SW480 (cell line): ENCODE measurements around the gene KCTD6.

Experiments used
- DNase-seq: peaks from one replicate; pipeline ENCODE4 v3.0.0-alpha.2; 2016; ENCODE audit warnings: low spot score

Gene KCTD6

DNA sequence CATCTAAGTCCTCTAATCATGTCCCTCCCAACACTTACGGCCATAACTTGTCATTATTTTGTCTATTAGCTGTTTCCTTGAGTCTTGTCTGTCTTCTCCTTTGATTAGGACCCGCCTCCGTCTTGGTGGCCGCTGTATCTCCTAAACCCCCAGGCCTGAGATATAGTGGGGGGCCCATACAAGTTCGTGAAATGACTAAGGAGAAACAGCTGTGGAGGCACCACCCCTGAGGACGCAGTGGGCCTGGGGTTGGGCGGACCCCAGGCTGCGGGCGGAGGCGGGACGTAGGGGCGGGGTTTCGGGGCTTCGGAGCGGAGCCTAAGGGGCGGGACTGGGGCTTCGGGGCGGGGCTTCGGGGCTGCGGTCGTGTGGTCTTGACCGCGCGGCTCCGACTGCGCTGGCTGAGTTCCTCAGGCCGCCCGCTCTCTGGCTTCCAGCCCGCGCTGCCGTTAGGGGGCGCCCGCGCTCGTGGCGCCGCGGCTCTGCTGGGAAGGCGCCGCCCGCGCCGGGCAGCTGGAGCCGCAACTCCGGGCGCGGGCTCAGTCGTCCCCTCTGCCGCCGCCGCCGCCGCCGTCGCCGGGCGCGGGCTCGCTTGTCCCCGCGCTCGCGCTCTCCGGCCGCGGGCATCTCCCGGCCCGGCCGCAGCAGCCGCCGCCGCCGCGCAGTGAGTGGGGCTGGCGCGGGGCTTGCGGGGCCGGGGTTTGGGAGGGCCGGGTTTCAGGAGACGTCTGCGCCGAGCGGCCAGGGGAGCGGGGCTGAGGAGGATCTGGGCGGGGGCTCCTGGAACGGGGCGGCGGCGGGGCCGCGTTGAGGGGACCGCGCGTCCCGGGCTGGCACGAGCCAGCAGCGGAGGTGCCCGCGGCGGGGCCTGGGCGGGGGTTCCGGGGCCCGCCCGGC is at the start of gene KCTD6:
Gene KCTD6 (plus strand): TSS at position 591 of the 897 bp plus-strand sequence. CDS start 6,660 bp downstream, outside the sequence.
- peak; percentile 84 for DNase-seq

DNA sequence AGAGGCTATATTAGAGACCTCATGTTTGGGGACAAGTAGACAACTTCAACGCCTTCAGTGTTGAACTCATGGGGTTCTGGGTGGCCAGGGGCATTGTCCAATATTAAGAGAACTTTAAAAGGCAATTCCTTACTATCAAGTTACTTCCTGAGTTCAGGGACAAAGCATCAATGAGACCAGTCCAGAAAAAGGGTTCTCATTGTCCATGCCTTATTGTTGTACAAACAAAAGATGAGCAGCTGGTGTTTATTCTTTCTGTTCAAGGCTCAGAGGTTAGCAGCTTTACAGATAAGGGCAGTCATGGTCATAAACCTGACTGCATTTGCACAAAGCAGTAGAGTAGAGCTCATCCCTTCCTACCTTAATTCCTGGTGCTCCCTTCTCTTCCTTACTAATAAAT is 39.7 kb upstream of the KCTD6 start:
- DNase-seq, result no peak

DNA sequence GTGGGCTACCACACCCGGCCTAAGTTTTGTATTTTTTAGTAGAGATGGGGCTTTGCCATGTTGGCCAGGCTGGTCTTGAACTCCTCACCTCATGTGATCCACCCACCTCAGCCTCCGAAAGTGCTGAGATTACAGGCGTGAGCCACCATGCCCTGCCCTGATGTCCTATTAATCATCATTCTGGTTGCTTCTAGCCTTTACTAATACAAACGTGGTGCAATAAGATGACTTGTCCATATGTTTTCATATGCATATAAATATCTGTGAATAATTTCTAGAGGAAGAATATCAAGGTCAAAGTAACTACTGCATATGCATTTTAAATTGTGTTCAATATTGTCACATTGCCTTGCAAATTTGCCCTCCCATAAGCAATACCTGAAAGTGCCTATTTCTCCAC is 32.7 kb upstream of the KCTD6 start:
- DNase-seq, result no peak

DNA sequence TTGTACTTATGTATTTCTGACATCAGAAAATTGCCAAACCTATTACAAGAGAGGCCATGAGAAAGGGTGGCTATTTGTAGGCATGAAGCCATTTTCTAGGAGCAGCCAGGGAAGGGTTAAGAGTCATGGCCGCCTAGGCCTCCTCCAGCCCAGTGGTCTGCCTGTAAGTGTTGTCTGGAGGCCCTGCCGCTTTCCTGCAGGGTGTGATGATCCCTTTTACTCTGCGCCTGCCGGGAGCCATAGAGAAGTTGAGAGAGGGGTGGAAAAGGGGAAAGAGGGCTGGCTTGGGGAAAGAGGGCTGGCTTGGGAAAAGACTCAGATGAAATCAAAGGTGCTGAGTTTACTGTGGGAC is 29.1 kb upstream of the KCTD6 start:
- no peak for DNase-seq

DNA sequence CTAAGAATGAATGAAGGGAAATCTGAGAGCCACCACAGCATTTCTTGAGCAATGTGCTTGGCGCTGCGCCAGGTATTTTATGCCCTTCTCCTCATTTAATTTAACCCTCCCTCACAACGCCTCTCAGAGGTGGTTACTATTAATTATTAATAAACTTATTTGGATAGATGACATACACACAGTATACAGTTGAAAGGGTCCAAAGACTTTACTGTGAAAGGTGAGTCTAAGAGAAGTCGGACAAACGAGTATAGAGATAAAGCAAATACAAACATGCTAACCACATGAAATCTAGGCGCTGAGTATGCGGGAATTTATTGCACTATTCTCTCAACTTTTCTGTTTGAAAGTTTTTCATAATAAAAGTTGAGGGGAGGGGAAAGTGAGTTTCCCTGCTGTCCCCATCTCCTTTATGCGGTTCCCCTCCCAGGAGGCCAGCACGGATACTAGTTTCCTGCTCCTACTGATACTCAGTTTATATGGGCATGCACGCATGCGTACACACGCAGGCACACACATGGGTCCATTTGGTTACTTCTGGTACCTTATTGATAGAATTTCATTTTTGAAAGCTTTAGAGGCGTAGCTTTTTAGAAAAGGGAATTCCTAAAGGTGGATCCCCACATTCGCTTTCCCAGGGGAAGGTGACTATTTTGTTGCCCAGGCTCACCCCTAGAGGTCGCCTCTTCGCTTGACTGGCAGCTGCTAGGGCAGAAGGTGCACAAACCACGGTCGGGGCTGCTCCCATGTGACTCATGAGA is 28.5 kb upstream of the KCTD6 start:
- DNase-seq, result peak; percentile 91

DNA sequence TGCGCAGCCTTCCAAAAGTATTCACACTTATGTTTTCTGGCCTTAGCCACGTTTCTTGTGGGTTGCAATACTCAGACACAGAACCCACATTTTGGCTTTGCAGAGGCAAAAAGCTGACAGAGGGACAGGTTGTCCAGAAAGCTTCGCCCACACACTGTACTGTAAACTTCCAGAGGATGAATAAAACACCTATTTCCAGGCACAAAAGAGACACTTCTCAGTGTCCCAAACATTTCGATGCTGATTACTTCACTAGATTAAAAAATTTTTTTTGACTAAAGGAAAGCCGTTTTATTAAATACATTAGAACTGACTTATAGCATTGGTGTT is 28.0 kb upstream of the KCTD6 start:
- no peak for DNase-seq

DNA sequence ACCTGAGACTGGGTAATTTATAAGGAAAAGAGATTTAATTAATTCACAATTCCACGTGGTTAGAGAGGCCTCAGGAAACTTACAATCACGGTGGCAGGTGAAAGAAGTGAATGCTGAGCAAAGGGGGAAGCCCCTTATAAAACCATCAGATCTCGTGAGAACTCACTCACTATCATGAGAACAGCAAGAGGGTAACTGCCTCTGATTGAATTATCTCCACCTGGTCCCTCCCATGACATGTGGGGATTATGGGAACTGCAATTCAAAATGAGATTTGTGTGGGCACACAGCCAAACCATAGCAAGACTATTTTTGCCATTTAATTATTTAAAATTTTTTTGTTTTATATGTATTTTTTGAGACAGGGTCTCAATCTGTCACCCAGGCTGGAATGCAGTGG is 27.0 kb upstream of the KCTD6 start:
- DNase-seq, result no peak

DNA sequence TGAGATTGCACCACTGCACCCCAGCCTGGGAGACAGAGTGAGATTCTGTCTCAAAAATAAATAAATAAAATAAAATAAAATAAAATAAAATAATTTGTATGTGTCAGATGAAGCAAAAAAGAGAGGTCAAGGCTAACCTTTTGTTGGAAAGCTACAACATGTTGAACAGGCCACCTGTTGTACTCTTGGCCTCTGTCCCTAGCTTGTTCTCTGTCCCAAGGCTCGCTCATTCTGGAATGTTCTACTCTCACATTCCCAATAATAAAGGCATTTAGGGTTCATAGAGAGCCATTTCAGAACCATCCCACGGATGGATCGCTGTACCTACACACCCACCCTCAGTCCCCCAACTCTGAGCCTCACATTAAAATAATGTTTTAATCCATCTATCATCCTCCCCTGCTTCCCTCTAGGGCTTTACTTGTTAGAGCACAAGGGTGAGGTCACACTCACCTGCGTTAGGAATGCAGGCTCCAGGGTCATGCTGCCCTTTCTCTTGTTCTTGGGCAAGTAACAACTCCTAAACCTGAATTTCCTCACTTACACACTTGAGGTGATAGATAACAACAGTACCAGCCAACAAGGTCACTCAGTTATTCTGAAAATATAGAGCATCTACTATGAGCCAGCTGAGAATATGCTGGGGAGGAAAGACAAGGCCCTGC is 24.9 kb upstream of the KCTD6 start:
- no peak for DNase-seq

DNA sequence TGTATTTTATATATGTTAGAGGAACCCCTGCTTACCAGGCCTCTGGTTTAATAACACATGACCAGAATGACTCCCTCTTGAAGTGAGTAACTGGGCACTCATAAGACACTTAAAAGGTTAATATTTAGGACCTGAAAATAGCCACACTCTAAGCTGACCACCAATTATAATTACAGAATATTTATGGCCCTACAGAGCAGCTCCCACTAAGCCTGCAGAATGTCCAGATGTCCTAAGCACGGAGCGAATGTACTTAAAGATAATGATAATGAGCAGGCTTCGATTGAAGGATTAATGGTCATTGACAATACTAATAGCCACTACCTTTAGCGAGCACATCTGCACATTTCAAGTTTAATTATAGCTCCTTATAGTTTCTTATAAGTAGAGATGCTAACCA is 22.8 kb upstream of the KCTD6 start:
- no peak for DNase-seq

DNA sequence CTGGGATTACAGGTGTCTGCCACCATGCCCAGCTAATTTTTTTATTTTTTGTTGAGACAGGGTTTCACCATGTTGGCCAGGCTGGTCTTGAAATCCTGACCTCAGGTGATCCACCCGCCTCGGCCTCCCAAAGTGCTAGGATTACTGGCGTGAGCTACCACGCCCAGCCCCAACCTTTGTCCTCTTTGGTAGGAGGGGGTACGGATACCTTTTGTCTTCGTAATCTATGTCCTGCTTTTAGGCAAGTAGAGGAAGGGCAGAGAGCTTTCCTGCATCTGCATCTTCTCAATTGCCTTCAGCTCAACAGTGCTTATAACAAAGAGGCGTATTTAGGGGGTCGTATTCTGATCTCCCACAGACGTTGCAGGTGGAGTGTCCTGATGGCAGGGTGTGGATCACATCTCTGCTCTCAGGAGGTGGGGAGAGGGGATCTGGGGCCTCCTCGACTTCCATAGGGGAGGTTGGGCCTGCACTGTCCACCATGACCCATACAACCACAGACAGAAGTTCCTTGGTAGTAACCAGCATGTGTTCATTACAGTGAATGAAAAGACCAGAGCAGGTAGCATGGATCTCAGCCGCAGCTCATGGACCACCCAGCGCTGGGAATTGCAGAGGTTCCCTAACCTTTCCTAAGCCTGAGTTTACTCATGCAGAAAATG is 21.4 kb upstream of the KCTD6 start:
- DNase-seq, result no peak

DNA sequence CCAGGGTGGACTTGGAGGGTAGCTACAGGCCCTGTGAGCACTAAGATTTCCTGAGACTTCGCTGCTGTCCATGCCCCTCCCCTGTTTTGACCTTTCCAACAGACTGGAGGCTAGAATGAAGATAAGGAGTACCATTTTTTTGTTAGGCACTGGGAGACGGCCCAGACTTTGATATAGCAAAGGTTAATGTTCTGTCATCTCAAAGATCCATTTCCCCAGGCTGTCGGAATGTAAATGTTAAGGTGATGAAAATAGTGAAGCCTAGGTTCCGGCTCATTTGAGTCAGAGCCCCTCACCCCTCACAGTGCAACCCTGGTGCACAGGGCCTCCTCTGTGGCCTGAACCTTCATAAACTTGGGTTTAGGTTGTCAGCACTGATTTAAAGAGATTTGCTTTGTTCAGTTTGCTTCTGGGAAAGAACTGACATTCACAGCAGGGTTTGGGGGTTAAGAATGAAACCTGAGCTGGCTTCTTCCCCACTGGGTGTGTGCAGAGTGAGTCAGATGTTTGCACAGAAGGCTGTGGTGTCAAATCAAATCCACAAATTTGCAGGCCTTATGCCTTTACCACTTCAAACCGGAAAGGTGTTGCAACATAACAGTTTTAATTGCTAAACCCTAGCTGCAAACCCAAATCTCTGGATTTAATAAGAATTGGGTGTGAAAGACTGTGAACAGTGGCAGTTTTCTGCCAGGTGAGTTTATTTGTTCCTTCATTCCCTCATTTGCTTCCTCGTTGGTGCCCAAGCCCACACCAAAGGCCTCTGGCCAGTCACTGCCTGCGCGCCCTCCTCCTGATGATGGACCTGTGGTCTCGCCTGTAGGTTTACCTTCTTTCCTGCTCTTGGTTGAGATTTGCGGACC is 20.6 kb upstream of the KCTD6 start:
- peak; percentile 94 for DNase-seq

DNA sequence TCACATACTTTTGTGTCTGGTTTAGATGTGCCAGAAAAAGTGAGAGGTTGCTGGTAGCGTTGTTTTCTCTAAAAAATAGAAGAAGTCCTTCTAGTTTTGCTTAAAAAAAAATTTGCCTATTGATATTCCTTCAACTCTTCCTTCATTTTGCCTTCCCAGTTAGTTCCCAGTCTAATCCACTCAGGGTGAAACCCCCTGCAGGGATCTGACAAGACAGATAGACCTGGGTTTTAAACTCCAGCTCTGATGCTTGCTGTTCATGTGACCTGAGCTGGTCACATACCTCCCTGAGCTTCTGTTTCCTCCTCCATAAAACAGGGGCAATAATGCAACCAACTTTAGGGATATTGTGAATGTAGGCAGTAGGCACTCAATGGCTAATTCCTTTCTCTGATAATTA is 18.6 kb upstream of the KCTD6 start:
- no peak for DNase-seq

DNA sequence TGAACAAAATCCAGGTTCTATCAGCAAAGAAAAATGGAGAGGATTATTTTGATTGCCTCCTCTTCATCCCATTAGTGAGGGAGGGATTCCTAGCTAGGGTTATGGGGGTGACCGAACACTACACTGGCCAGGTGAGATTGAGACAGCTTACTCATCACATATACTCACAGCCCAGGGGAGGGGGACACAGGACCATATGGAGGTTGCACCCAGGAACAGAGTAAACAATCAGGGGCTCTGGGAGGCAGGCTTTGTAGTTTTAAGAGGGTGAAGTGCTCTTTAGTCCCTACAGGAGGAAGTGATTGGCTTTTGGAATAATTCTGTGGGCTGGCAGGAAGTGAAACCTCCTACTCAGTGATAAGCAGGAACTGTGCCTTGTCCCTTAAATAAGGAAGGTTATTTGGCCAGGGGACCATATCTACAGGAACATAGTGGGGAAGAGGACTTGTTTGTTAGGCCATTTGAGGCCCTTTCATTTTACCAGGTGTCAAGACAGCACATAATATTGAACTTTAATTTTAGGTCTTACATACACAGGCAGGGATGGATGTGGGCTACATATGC is 17.5 kb upstream of the KCTD6 start:
- no peak for DNase-seq

DNA sequence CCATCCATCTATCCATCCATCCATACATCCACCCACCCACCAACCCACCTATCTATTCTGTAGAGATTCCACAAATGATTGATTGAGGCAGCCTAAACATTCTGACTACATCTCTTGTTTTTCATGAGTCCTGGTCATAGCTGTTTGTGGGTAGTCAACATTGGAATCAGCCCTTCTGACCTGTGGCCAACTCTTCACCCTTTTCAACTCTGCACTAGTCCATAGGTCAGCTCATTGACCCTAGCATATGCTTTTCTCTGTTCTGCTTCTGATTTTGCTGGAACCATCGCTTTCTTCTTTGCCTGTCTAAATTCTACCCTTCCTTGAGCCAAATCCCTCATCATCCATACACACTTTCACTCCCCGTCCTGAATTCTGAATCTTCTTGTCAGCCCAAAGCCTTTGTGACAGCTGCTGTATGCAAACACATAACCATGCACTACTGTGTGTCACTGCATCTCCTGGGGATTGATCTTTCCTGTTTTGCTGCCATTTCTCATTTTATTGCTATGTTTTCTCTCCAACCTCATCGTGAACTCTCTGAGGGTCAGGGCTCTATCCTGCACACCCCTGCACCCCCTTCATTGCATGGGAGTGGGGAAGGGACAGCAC is 16.8 kb upstream of the KCTD6 start:
- DNase-seq, result no peak

DNA sequence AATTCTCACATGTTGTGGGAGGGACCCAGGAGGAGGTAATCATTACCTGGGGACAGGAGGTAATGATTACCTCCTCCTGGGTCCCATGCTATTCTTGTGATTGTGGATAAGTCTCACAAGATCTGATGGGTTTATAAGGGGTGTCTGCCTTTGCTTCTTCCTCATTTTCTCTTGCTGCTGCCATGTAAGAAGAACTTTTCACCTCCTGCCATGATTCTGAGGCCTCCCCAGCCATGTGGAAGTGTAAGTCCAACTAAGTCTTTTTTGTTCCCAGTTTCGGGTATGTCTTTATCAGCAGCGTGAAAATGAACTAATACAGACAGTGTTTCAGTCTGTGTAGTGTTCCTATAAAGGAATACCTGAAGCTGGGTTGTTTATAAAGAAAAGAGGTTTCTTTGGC is 13.1 kb upstream of the KCTD6 start:
- DNase-seq, result no peak

DNA sequence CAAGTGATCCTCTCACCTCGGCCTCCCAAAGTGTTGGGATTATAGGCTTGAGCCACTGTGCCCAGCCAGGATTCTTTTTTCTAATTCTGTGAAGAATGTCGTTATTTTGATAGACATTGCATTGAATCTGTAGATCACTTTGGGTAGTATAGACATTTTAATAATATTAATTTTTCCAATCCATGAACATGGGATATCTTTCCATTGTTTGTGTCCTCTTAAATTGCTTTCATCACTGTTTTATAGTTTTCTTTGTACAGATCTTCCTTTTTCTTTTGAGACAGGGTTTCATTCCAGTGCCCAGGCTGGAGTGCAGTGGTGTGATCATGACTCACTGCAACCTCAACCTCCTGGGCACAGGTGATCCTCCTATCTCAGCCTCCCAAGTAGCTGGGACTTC is 11.6 kb upstream of the KCTD6 start:
- DNase-seq, result no peak

DNA sequence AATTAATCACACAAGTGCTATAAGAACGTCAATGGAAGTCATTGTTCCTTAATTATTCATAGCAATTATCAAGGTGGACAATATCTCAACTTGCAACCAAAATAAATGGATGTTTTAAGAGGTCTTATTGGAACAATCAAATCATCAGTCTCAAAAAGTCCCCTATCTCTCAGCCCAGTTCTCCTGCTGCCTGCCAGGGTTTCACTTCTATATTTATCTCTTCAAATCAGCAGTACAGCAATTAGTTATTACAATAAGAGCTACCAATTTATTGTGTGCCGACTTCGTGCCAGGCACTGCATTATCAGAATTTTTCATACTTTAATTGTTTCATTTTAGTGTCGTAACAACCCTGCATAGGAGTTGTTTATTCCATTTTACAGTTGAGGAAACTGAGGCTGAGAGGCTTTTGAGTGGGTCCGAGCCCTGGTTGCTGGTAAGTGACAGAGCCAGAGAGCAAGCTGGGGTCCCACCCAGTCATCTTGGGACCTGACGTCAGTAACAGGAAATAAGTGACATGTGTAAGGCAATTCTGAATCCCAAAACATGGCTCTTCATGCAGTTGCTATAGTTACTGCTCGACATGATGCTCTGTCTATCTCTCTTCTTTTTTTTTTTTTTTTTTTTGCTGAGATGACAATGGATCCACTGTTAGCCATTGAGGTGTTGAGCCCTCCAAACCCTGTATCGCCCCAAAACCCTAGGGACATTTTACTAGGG is 8.8 kb upstream of the KCTD6 start:
- DNase-seq, result no peak

DNA sequence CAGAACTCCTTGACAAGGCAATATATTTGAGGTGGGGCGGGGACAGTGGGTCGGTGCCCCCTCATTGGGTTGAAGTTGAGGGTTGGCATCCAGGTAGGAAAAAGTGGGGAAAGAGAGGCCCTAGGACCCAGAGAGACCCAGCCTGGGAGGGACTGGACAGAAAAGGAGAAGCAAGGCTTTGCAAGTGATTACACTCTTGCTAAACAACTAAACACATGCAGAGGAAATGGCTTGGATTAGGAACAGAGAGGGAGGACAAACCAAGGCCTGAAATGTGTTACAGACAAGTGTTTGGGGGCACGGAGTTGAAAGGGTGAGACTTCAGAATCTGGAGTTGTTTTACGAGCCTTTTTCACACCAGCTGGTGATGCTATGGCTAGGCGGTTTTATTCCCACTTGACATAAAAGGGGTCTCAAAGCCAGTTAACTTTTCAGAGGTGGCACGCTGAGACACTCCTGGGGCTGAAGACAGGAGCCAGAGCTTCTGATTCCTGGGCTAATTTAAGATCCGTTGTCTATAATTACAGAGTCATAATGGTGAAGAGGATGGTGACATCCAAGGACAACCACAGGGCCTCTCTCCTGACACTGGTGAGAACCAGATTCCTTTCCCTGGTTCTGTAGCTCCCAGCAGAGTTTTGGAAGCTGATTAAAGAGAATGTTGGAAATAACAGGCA is 7.7 kb upstream of the KCTD6 start:
- DNase-seq, result no peak

DNA sequence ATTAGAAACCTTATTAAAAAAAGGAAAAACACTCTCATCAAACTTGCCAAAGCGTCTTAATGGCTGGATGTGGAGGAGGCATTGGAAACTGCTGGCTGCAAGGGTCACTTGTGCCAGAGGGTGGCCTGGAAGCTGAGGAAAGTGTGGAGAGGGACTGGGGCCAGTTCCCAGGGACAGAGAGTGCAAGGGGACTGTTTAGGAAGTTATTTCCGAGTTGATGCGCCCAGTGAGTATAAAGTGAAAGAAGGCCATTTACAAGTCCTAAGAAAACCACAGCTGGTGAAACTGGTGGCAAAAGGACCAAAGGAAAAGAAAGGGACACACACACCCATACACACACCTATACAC is 7.2 kb upstream of the KCTD6 start:
- DNase-seq, result no peak
